ENCODE data around the gene SRCIN1.

DNA sequence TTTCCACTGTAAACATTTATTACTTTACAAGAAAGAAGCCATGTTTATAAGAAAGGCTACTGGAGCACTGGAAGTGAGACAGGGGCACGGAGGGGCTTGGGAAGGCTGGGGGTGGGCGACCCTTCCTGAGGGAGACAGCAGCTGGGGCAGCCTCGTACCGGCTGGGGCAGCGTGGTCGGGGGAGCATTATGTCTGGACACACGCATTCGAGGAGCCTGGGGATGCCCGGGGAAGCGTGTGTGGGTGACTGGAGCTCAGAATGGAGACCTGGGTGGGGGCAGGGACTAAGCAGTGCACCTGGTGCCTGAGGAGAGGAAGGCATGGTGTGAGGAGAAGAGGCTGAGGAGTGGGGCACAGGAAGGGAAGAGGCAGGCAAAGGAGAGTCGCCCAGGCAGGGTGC, 64.5 kb downstream of the SRCIN1 start:
- TF ChIP-seq, protein P1, sequence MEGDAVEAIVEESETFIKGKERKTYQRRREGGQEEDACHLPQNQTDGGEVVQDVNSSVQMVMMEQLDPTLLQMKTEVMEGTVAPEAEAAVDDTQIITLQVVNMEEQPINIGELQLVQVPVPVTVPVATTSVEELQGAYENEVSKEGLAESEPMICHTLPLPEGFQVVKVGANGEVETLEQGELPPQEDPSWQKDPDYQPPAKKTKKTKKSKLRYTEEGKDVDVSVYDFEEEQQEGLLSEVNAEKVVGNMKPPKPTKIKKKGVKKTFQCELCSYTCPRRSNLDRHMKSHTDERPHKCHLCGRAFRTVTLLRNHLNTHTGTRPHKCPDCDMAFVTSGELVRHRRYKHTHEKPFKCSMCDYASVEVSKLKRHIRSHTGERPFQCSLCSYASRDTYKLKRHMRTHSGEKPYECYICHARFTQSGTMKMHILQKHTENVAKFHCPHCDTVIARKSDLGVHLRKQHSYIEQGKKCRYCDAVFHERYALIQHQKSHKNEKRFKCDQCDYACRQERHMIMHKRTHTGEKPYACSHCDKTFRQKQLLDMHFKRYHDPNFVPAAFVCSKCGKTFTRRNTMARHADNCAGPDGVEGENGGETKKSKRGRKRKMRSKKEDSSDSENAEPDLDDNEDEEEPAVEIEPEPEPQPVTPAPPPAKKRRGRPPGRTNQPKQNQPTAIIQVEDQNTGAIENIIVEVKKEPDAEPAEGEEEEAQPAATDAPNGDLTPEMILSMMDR (IDR thresholded peaks at IDR 0.05) = no peak
- no peak for TF ChIP-seq POLR2A (IDR thresholded peaks at IDR 0.05)
